Breast epithelium (tissue), 3 donors: ENCODE data around the gene KCNH1.

Experiments
- POLR2A ChIP-seq: fragments of 450-650 bp; IDR thresholded peaks from one replicate; pipeline ENCODE4 v1.6.1; 2016; ENCODE audit warnings: antibody characterized with exemption, mild to moderate bottlenecking, moderate library complexity
- POLR2AphosphoS5 ChIP-seq, 3 donors: sonication (generic); formaldehyde crosslinking; IDR thresholded peaks; one replicate each; pipeline ENCODE4 v1.6.1; 2017; ENCODE audit warnings: antibody characterized with exemption in 3 of 3
- TF ChIP-seq, protein P1 (sequence below), 3 donors: fragments of 450-650 bp; IDR thresholded peaks; one replicate each; pipeline ENCODE4 v1.5.1; 2016 to 2017; ENCODE audit warnings: antibody characterized with exemption in 3 of 3, mild to moderate bottlenecking in 3 of 3, moderate library complexity in 3 of 3

- TF ChIP-seq, protein P1, sequence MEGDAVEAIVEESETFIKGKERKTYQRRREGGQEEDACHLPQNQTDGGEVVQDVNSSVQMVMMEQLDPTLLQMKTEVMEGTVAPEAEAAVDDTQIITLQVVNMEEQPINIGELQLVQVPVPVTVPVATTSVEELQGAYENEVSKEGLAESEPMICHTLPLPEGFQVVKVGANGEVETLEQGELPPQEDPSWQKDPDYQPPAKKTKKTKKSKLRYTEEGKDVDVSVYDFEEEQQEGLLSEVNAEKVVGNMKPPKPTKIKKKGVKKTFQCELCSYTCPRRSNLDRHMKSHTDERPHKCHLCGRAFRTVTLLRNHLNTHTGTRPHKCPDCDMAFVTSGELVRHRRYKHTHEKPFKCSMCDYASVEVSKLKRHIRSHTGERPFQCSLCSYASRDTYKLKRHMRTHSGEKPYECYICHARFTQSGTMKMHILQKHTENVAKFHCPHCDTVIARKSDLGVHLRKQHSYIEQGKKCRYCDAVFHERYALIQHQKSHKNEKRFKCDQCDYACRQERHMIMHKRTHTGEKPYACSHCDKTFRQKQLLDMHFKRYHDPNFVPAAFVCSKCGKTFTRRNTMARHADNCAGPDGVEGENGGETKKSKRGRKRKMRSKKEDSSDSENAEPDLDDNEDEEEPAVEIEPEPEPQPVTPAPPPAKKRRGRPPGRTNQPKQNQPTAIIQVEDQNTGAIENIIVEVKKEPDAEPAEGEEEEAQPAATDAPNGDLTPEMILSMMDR (IDR thresholded peaks at IDR 0.05): no peak
- no peak for TF ChIP-seq POLR2A
- no peak for TF ChIP-seq POLR2AphosphoS5 (IDR thresholded peaks at IDR 0.05)
These were observed 409.2 kb downstream of the KCNH1 start for GRCh38 chr1:210724768-210725167.
